Measurements from ENCODE around the gene CPLX3. TPM values are rescaled to one million over a fixed set of nuclear protein-coding genes. Genes with fewer than 3 reads are reported as not detected.

CPLX3 gene
- total RNA-seq, 4 donors from 2014 or later = not detected

DNA sequence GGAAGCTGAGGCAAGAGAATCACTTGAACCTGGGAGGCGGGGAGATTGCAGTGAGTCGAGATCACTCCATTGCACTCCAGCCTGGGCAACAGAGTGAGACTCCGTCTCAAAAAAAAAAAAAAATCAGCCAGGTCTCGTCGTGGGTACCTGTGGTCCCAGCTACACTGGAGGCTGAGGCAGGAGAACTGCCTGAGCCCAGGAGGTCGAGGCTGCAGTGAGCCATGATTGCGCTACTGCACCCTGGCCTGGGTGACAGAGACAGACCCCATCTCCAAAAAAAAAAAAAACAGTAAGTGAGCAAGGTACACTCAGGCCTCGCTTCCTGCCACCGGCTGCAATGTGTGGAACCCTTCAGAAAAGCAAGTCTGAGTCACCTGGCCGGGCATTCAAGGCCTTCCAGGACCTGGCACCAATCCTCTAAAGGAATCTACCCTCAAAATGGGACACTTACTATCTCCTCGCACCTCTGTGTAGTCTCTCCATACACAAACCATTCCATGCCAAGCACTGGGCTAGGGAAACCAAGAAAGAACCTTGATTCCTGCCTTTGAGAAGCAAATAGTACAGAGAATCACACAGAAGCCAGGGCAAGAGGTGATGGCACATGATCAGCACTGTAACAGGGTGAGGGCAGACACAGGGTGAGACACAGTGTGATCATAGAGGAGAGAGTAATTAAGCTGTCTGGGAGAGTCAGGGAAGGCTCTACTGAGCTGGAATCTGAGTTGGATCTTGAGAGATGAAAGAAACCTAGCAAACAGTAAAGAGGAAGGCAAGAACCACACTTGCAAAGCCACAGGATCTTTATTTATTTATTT lies 37.0 kb downstream of the CPLX3 start:
- Histone ChIP-seq H3K9me3 (no peaks in the 10 kb centered on the region), H3K36me3 (peaks cover 0 to 4% (median 0%) of the 10 kb centered on the region in 3 donors), H3K4me3 (no peak overlapping the region), H3K4me1 (peaks cover 3 to 74% (median 16%) of the 10 kb centered on the region in 4 donors), H3K27ac (peak overlapping the region in 2 of 4 donors; percentile 66 to 75), H3K27me3 (no peaks in the 10 kb centered on the region)
- TF ChIP-seq POLR2A (IDR thresholded peaks at IDR 0.05) = no peak
- TF ChIP-seq, protein P1, sequence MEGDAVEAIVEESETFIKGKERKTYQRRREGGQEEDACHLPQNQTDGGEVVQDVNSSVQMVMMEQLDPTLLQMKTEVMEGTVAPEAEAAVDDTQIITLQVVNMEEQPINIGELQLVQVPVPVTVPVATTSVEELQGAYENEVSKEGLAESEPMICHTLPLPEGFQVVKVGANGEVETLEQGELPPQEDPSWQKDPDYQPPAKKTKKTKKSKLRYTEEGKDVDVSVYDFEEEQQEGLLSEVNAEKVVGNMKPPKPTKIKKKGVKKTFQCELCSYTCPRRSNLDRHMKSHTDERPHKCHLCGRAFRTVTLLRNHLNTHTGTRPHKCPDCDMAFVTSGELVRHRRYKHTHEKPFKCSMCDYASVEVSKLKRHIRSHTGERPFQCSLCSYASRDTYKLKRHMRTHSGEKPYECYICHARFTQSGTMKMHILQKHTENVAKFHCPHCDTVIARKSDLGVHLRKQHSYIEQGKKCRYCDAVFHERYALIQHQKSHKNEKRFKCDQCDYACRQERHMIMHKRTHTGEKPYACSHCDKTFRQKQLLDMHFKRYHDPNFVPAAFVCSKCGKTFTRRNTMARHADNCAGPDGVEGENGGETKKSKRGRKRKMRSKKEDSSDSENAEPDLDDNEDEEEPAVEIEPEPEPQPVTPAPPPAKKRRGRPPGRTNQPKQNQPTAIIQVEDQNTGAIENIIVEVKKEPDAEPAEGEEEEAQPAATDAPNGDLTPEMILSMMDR (IDR thresholded peaks at IDR 0.05) = no peak
- peak in 1 of 3 donors; percentile 66 for DNase-seq

DNA sequence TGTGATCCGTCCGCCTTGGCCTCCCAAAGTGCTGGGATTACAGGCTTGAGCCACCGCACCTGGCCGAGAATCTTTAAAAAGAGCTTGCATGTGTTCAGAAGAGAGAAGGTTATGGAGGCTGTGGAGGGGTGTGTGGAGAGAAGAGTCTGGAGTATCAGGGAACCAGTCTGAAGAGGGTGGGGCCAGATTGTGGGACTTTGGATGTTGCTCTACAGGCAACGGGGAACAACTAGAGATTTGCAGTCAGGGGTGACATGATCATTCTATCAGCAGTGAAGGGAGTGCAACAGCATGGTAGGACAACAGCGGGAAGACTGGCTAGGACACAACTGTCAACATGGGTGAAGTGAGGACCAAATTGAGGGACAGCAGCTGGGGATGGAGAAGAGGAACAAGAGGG lies 37.9 kb downstream of the CPLX3 start:
- Histone ChIP-seq H3K9me3 (no peaks in the 10 kb centered on the region), H3K4me1 (peaks cover 5 to 74% (median 20%) of the 10 kb centered on the region in 4 donors), H3K36me3 (peaks cover 0 to 8% (median 0%) of the 10 kb centered on the region in 3 donors), H3K4me3 (no peak overlapping the region), H3K27ac (peak overlapping the region in 2 of 4 donors; percentile 74 to 75), H3K27me3 (no peaks in the 10 kb centered on the region)
- TF ChIP-seq, protein P1 (IDR thresholded peaks at IDR 0.05) = no peak
- no peak for DNase-seq

DNA sequence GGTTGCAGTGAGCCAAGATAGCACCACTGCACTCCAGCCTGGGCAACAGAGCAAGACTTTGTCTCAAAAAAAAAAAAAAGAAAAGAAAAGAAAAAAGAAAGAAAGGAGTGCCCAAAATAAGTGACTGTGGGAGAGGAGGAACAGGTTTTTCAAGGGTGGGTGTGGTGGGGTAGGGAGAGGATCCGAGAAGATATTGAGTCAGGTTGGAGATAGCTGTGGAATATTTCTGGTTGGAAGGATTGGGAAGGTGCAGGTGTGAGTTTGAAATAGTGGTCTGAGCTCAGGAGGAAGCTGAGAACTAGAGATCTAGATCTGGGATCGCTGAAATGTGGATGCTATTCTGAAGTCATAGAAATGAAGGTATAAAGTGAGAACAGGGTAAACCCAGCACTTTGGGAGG lies 38.9 kb downstream of the CPLX3 start:
- no peaks in the 10 kb centered on the region for H3K27me3 ChIP-seq
- H3K9me3 ChIP-seq = no peaks in the 10 kb centered on the region
- no peak overlapping the region for H3K4me3 ChIP-seq
- H3K36me3 ChIP-seq = peaks cover 0 to 8% (median 0%) of the 10 kb centered on the region in 3 donors
- peaks cover 11 to 74% (median 24%) of the 10 kb centered on the region in 4 donors for H3K4me1 ChIP-seq
- H3K27ac ChIP-seq = peak overlapping the region in 2 of 4 donors; percentile 42 to 74
- no peak for DNase-seq
- TF ChIP-seq POLR2A (IDR thresholded peaks at IDR 0.05) = no peak
- TF ChIP-seq, protein P1 (IDR thresholded peaks at IDR 0.05) = no peak

DNA sequence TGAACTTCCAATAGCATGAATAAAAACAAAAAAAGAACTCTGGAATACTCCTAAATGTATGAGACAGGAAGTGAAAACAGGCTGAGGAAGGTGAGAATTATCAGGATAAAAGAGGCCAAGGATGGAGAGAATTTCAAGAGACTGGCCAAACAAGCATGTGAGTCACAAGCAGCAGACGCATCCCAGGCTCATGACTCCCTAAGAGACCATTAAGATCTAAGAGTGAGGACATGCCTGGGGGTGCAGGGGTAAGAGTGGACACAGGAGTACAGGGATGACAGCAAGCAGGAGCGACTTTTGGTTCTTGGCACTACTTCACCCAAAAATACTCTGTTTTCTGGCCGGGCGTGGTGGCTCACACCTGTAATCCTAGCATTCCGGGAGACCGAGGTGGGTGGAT lies 39.7 kb downstream of the CPLX3 start:
- Histone ChIP-seq H3K4me1 (peaks cover 14 to 80% (median 28%) of the 10 kb centered on the region in 4 donors), H3K9me3 (no peaks in the 10 kb centered on the region), H3K27ac (peak overlapping the region in 2 of 4 donors; percentile 55 to 57), H3K27me3 (no peaks in the 10 kb centered on the region), H3K4me3 (no peak overlapping the region), H3K36me3 (peaks cover 0 to 8% (median 0%) of the 10 kb centered on the region in 3 donors)
- no peak for DNase-seq
- TF ChIP-seq POLR2A (IDR thresholded peaks at IDR 0.05) = no peak
- TF ChIP-seq, protein P1 (IDR thresholded peaks at IDR 0.05) = no peak

DNA sequence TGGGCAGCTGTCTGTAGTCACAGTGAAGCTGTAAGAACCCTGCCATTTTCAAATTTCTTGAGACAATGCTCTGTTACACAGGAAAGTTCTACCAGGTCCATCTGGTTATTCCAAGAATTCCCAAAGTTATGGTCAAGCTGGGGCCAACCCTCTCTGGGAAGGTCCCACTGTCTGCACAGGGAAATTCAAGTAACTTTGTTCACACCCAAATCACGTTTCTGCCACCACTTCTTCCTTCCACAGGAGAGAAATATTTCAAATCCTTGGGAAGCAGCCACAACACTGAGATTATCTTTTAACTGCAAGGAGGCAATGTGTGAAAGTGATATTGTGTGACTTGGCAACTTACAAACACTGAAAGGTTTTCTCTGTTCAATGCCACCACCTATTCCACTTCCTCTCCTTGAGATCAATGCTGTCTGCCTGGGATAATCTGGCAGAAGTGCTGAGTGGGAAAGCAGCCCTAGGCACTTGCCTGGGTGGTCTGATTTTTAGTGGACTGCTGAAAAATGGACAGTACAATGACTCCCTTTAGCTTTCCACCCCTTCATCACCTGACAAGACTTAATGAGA lies 41.1 kb downstream of the CPLX3 start:
- H3K27ac ChIP-seq = peak overlapping the region; percentile 32 to 98 (median 94)
- no peak for DNase-seq
- H3K4me1 ChIP-seq = peaks cover 14 to 93% (median 37%) of the 10 kb centered on the region in 4 donors
- H3K27me3 ChIP-seq = no peaks in the 10 kb centered on the region
- H3K36me3 ChIP-seq = peaks cover 0 to 8% (median 0%) of the 10 kb centered on the region in 3 donors
- TF ChIP-seq POLR2A (IDR thresholded peaks at IDR 0.05) = no peak
- TF ChIP-seq, protein P1 (IDR thresholded peaks at IDR 0.05) = no peak
- H3K9me3 ChIP-seq = no peaks in the 10 kb centered on the region
- H3K4me3 ChIP-seq = no peak overlapping the region
